ENCODE results near the gene AAMP. TPM values are rescaled to one million over a fixed set of nuclear protein-coding genes. Genes with fewer than 3 reads are reported as not detected.
A peak's percentile ranks its signal among the peaks of the same experiment; 100 is the strongest.

The AAMP gene
- total RNA-seq, 1 experiment from 2014 or later, result 126 TPM

DNA sequence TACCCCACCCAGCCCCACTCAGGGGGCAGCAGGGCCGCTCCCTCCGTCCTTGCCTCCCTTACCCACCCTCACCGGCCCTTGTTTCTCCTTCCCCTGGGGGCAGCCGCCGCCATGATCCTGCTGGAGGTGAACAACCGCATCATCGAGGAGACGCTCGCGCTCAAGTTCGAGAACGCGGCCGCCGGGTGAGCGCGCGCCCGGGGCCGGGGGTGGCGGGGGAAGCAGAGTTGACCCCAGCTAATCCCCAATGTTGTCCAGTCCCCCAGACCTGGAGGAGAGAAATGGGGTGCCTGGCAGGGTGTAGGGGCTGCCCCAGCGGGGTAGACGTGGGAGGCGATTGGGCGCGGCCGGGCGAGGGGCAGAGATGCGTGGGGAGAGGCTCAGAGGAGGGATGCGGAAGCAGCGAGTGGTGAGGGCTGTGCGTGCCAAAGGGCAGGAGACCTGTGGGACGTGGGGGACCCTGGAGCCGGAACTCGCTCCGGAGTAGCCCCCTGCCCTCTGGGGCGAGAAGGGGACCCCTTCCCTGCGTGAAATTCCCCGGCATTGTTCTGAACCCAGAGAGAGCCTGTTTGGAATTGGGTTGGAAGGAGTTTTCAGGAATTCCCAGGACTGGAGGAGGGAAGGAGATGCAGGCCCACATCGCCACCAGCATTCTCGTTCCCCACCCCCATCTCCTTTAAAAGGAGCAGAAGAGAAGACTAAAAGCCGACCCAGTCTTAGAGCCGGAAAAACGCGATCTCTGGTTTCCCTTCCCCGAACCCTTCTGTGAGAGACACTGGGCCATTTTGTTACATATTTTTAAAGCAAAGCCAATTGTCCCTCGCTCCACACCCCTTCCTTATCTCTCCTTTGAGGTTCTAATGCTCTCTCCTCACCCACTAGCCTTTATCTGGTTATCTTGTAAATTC lies 52.3 kb downstream of the AAMP start:
- Histone ChIP-seq H3K9me3 (ENCODE audit: insufficient read depth, low read depth) (no peaks in the 10 kb centered on the region), H3K79me2 (ENCODE audit: low read depth) (peaks cover 62% of the 10 kb centered on the region), H3K9me2 (ENCODE audit: insufficient read depth) (no peaks in the 10 kb centered on the region), H3F3A (ENCODE audit: insufficient read depth, low read depth) (peaks cover 11% of the 10 kb centered on the region), H3K27me3 (ENCODE audit: insufficient read depth, low read depth) (no peaks in the 10 kb centered on the region), H3K27ac (peak overlapping the region; percentile 45; the same call in 1 of the 2 replicates), H3K4me3 (peak overlapping the region; percentile 68), H3K36me3 (ENCODE audit: low read depth) (no peaks in the 10 kb centered on the region), H3K4me2 (peak overlapping the region; percentile 91), H4K20me1 (ENCODE audit: insufficient read depth) (peaks cover 44% of the 10 kb centered on the region), H3K4me1 (replicated peaks; ENCODE audit: insufficient read depth) (peaks cover 31% of the 10 kb centered on the region), H2AFZ (peak overlapping the region; percentile 74)
- POLR2A ChIA-PET (ENCODE audit: unreplicated experiment), result no interaction called here
- DNase-seq, result peak in 1 of 2 experiments; percentile 44
- intact Hi-C loops (cut with micrococcal nuclease; ENCODE audit: unreplicated experiment), result no loop called here
- BruUV-seq (replicated peaks), result no TSS peak
- CTCF ChIA-PET, result interaction anchor here (0.6 kb wide), 1 partner anchor 9 kb away, joined by 4 read pairs; no protein-coding TSS in a partner anchor
- no peak for TF ChIP-seq EZH2 (IDR thresholded peaks at IDR 0.05; ENCODE audit: low read depth)
- TF ChIP-seq, protein P1, sequence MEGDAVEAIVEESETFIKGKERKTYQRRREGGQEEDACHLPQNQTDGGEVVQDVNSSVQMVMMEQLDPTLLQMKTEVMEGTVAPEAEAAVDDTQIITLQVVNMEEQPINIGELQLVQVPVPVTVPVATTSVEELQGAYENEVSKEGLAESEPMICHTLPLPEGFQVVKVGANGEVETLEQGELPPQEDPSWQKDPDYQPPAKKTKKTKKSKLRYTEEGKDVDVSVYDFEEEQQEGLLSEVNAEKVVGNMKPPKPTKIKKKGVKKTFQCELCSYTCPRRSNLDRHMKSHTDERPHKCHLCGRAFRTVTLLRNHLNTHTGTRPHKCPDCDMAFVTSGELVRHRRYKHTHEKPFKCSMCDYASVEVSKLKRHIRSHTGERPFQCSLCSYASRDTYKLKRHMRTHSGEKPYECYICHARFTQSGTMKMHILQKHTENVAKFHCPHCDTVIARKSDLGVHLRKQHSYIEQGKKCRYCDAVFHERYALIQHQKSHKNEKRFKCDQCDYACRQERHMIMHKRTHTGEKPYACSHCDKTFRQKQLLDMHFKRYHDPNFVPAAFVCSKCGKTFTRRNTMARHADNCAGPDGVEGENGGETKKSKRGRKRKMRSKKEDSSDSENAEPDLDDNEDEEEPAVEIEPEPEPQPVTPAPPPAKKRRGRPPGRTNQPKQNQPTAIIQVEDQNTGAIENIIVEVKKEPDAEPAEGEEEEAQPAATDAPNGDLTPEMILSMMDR (conservative IDR thresholded peaks at IDR 0.05), result no peak

DNA sequence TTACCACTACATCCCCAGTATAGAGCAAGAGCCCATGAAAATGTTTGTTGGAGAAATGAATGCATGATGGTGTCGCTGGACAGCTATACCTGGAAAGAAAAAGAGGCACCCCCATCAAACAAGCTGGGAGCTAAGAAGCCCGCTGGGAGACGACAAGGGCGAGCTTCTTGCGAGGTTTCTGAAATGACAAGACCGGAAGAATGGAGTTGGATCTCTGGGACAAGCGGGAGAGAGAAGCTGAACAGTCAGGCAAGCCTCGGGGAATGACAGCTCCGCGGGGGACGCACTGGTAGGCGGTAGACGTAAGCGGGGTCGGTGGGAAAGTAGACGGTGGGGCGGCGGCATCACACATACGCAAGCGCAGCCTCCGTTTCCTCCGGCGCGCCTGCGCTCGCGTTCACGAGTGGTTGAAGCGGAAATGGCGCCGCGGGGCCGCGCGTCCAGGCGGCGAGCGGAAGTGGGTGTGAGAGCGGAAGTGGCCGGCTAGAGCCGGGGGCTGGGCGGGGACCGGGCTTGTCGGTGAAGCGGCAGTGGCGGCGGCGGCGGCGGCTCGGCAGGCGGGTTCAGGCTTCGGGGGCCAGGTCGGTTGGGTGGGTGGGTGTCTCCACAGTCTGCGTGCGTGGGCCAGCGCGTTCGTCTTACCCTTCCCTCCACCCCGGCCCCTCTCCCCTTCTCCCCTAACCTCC lies 53.1 kb downstream of the AAMP start, which contains the start of gene ARPC2:
Gene ARPC2, plus strand, starts transcription at position 516 of the 686 bp plus-strand sequence. CDS start 282 bp downstream, outside the sequence.
- peak within 1 kb of the TSS; percentile 89 for H2AFZ ChIP-seq
- H3K27ac ChIP-seq, result peak within 1 kb of the TSS; percentile 45
- POLR2A ChIA-PET (ENCODE audit: unreplicated experiment), result interaction anchor here (0.6 kb wide), 1 partner anchor 14 kb away, joined by 3 read pairs; no protein-coding TSS in a partner anchor
- H3K4me3 ChIP-seq, result peak within 1 kb of the TSS; percentile 68
- TF ChIP-seq EZH2 (IDR thresholded peaks at IDR 0.05; ENCODE audit: low read depth), result no peak
- TF ChIP-seq, protein P1 (conservative IDR thresholded peaks at IDR 0.05), result no peak
- no peaks in the 10 kb centered on the region for H3K9me3 ChIP-seq (ENCODE audit: insufficient read depth, low read depth)
- no peaks in the 10 kb centered on the region for H3K9me2 ChIP-seq (ENCODE audit: insufficient read depth)
- H3K4me1 ChIP-seq (replicated peaks; ENCODE audit: insufficient read depth), result peaks cover 31% of the 10 kb centered on the region
- peak within 1 kb of the TSS; percentile 91 for H3K4me2 ChIP-seq
- CTCF ChIA-PET, result interaction anchor here (0.6 kb wide), 1 partner anchor 10 kb away, joined by 4 read pairs; no protein-coding TSS in a partner anchor
- no TSS peak for BruUV-seq (replicated peaks)
- H3K27me3 ChIP-seq (ENCODE audit: insufficient read depth, low read depth), result no peaks in the 10 kb centered on the region
- H3K79me2 ChIP-seq (ENCODE audit: low read depth), result peaks cover 54% of the 10 kb centered on the region
- DNase-seq, result peak; percentile 67 to 91
- H4K20me1 ChIP-seq (ENCODE audit: insufficient read depth), result peaks cover 36% of the 10 kb centered on the region
- H3F3A ChIP-seq (ENCODE audit: insufficient read depth, low read depth), result peaks cover 11% of the 10 kb centered on the region; the same call in 1 of the 2 replicates
- intact Hi-C loops (cut with micrococcal nuclease; ENCODE audit: unreplicated experiment), result no loop called here
- no peaks in the 10 kb centered on the region for H3K36me3 ChIP-seq (ENCODE audit: low read depth)

DNA sequence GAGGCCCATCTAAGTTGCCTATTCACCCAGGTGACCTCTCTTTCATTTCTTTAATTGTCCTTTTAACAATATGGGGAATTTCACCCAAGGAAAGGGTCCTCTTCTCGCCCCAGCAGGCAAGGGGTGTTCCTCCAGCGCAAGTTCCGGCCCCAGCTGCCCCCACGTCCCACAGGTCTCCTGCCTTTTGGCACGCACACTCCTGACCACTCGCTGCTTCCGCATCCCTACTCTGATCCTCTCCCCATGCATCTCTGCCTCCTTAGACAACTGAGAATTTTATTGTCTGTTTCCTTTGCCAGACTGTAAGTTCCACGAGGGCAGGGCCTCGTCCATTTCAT lies 53.6 kb downstream of the AAMP start:
- peaks cover 11% of the 10 kb centered on the region; the same call in 1 of the 2 replicates for H3F3A ChIP-seq (ENCODE audit: insufficient read depth, low read depth)
- BruUV-seq (replicated peaks), result TSS peak; percentile 91
- 0 out of 2 replicates have a peak, but pooled peaks cover 3% of the 10 kb centered on the region for H3K27me3 ChIP-seq (ENCODE audit: insufficient read depth, low read depth)
- peak overlapping the region; percentile 89 for H2AFZ ChIP-seq
- DNase-seq, result no peak
- no peaks in the 10 kb centered on the region for H3K9me3 ChIP-seq (ENCODE audit: insufficient read depth, low read depth)
- H3K36me3 ChIP-seq (ENCODE audit: low read depth), result no peaks in the 10 kb centered on the region
- peak overlapping the region; percentile 34 for H3K27ac ChIP-seq
- no peaks in the 10 kb centered on the region for H3K9me2 ChIP-seq (ENCODE audit: insufficient read depth)
- ChIA-PET POLR2A (ENCODE audit: unreplicated experiment) (interaction anchor here (0.6 kb wide), 1 partner anchor 15 kb away, joined by 3 read pairs; no protein-coding TSS in a partner anchor), CTCF (interaction anchor here (0.6 kb wide), 1 partner anchor 10 kb away, joined by 4 read pairs; no protein-coding TSS in a partner anchor)
- peaks cover 32% of the 10 kb centered on the region for H4K20me1 ChIP-seq (ENCODE audit: insufficient read depth)
- TF ChIP-seq, protein P1 (conservative IDR thresholded peaks at IDR 0.05), result no peak
- no peak for TF ChIP-seq EZH2 (IDR thresholded peaks at IDR 0.05; ENCODE audit: low read depth)
- peak overlapping the region; percentile 75 for H3K4me2 ChIP-seq
- H3K79me2 ChIP-seq (ENCODE audit: low read depth), result peaks cover 49% of the 10 kb centered on the region
- H3K4me3 ChIP-seq, result peak overlapping the region; percentile 68
- peaks cover 31% of the 10 kb centered on the region for H3K4me1 ChIP-seq (replicated peaks; ENCODE audit: insufficient read depth)
- intact Hi-C loops (cut with micrococcal nuclease; ENCODE audit: unreplicated experiment), result no loop called here

Measured in PC-9 (cell line).